GM21825 (cell line): ENCODE measurements around the gene LAMA4.

ENCODE experiments used
- ATAC-seq: cut with Tn5 transposase; IDR thresholded peaks from one replicate; pipeline ENCODE4 v1.9.1; 2021; ENCODE audit warnings: mild to moderate bottlenecking, moderate library complexity; ENCODE audit not compliant: unreplicated experiment

Gene LAMA4

GRCh38 chr6:112274774-112275173 lies 20.4 kb upstream of the LAMA4 start:
- ATAC-seq, result no peak

- no peak for ATAC-seq
These were observed 18.4 kb upstream of the LAMA4 start for GRCh38 chr6:112272799-112273198.

GRCh38 chr6:112270756-112271155 lies 16.4 kb upstream of the LAMA4 start:
- no peak for ATAC-seq

- no peak for ATAC-seq
These were observed 15.7 kb upstream of the LAMA4 start for GRCh38 chr6:112269979-112270566.

GRCh38 chr6:112269114-112269513 lies 14.7 kb upstream of the LAMA4 start:
- ATAC-seq, result no peak

- ATAC-seq, result no peak
These were observed 14.3 kb upstream of the LAMA4 start for GRCh38 chr6:112268654-112269053.

GRCh38 chr6:112268019-112268418 lies 13.7 kb upstream of the LAMA4 start:
- ATAC-seq, result no peak

- ATAC-seq, result no peak
These were observed 12.0 kb upstream of the LAMA4 start for GRCh38 chr6:112266331-112266730.

- no peak for ATAC-seq
These were observed 4.9 kb upstream of the LAMA4 start for GRCh38 chr6:112259337-112259675.

- ATAC-seq, result no peak
These were observed 4.4 kb upstream of the LAMA4 start for GRCh38 chr6:112258642-112259336.

GRCh38 chr6:112257178-112257855 lies 3.0 kb upstream of the LAMA4 start:
- ATAC-seq, result no peak

- no peak for ATAC-seq
These were observed 554 bp upstream of the LAMA4 start for GRCh38 chr6:112254921-112255320.

- no peak for ATAC-seq
These were observed 898 bp downstream of the LAMA4 start for GRCh38 chr6:112253498-112253840.

GRCh38 chr6:112252571-112253497 lies 1.5 kb downstream of the LAMA4 start:
- ATAC-seq, result no peak

GRCh38 chr6:112251171-112251875 lies 3.0 kb downstream of the LAMA4 start:
- ATAC-seq, result no peak

- ATAC-seq, result no peak
These were observed 4.9 kb downstream of the LAMA4 start for GRCh38 chr6:112249489-112249888.

GRCh38 chr6:112247275-112247674 lies 7.1 kb downstream of the LAMA4 start:
- ATAC-seq, result no peak

GRCh38 chr6:112245511-112246203 lies 8.7 kb downstream of the LAMA4 start:
- no peak for ATAC-seq

- no peak for ATAC-seq
These were observed 10.2 kb downstream of the LAMA4 start for GRCh38 chr6:112243861-112244827.
